Neural cell (in vitro differentiated cells): ENCODE data around the gene ACOX2. TPM values are rescaled to one million over a fixed set of nuclear protein-coding genes. Genes with fewer than 3 reads are reported as not detected.

ENCODE experiments used
- H2AFZ ChIP-seq: fragments of 200-600, 300-800 bp; sonication (generic), shearing (Covaris generic); 2 replicates; pipeline ENCODE4 v1.6.0; 2014; ENCODE audit warnings: low read depth, mild to moderate bottlenecking, antibody characterized with exemption, low read length, moderate library complexity
- H3F3A ChIP-seq: fragments of 200-600 bp; shearing (Covaris generic); 2 replicates; pipeline ENCODE4 v1.6.1; 2016; ENCODE audit warnings: mild to moderate bottlenecking, moderate library complexity, mixed read lengths, antibody characterized with exemption, low read length; ENCODE audit not compliant: insufficient read depth, poor library complexity, severe bottlenecking
- H3K27ac ChIP-seq: fragments of 200-600, 300-800 bp; sonication (generic), shearing (Covaris generic); 2 replicates; pipeline ENCODE4 v1.5.1; 2014; ENCODE audit warnings: mild to moderate bottlenecking, low read length, moderate library complexity
- H3K27me3 ChIP-seq: fragments of 300-800, 200-600 bp; sonication (generic), shearing (Covaris generic); 2 replicates; pipeline ENCODE4 v1.6.0; 2014; ENCODE audit warnings: mild to moderate bottlenecking, low read depth, low read length, moderate library complexity; ENCODE audit not compliant: insufficient read depth
- H3K36me3 ChIP-seq: fragments of 300-800, 200-600 bp; sonication (generic), shearing (Covaris generic); 2 replicates; pipeline ENCODE4 v1.5.1; 2014; ENCODE audit warnings: mild to moderate bottlenecking, antibody characterized with exemption, low read length, moderate library complexity; ENCODE audit not compliant: insufficient read depth
- H3K4me2 ChIP-seq: fragments of 300-800, 200-600 bp; sonication (generic), shearing (Covaris generic); 2 replicates; pipeline ENCODE4 v1.6.0; 2014; ENCODE audit warnings: mild to moderate bottlenecking, low read length
- H3K4me3 ChIP-seq: fragments of 300-800, 200-600 bp; sonication (generic), shearing (Covaris generic); 2 replicates; pipeline ENCODE4 v1.5.1; 2014; ENCODE audit warnings: mild to moderate bottlenecking, low read length, moderate library complexity
- H3K79me2 ChIP-seq: fragments of 200-600 bp; shearing (Covaris generic); replicated peaks from 2 replicates; pipeline ENCODE4 v1.6.0; 2014; ENCODE audit warnings: mild to moderate bottlenecking, low read length, moderate library complexity; ENCODE audit not compliant: insufficient read depth
- H3K9ac ChIP-seq: fragments of 300-800, 200-600 bp; sonication (generic), shearing (Covaris generic); 2 replicates; pipeline ENCODE4 v1.6.1; 2016; ENCODE audit warnings: mild to moderate bottlenecking, low read length, mixed read lengths
- H3K9me2 ChIP-seq: fragments of 200-600 bp; shearing (Covaris generic); 2 replicates; pipeline ENCODE4 v1.6.1; 2016; ENCODE audit warnings: mild to moderate bottlenecking, low read length, mixed read lengths; ENCODE audit not compliant: insufficient read depth
- H3K9me3 ChIP-seq: fragments of 200-600, 300-800 bp; sonication (generic), shearing (Covaris generic); 2 replicates; pipeline ENCODE4 v1.6.1; 2016; ENCODE audit warnings: mild to moderate bottlenecking, mixed run types, low read length, moderate library complexity, mixed read lengths
- H4K20me1 ChIP-seq: fragments of 200-600 bp; shearing (Covaris generic); 2 replicates; pipeline ENCODE4 v1.6.1; 2016; ENCODE audit warnings: mild to moderate bottlenecking, mixed run types; ENCODE audit not compliant: insufficient read depth
- CTCF ChIP-seq: fragments of 450-650 bp; IDR thresholded peaks from 2 replicates; pipeline ENCODE4 v1.5.1; 2014; ENCODE audit warnings: antibody characterized with exemption, mild to moderate bottlenecking, moderate library complexity; ENCODE audit not compliant: poor library complexity, severe bottlenecking
- EP300 ChIP-seq: fragments of 450-650 bp; conservative IDR thresholded peaks from 2 replicates; pipeline ENCODE4 v1.6.1; 2014; ENCODE audit warnings: antibody characterized with exemption, mild to moderate bottlenecking, moderate library complexity; ENCODE audit not compliant: poor library complexity, severe bottlenecking
- EZH2 ChIP-seq: fragments of 200-600, 300-800 bp; shearing (Covaris generic), sonication (generic); IDR thresholded peaks from 2 replicates; pipeline ENCODE4 v1.6.1; 2014; ENCODE audit warnings: antibody characterized with exemption, low read length, borderline replicate concordance, mild to moderate bottlenecking; ENCODE audit not compliant: insufficient read depth, poor library complexity, severe bottlenecking
- MXI1 ChIP-seq: fragments of 450-650 bp; conservative IDR thresholded peaks from 2 replicates; pipeline ENCODE4 v1.6.1; 2014; ENCODE audit warnings: antibody characterized with exemption, mild to moderate bottlenecking; ENCODE audit not compliant: poor library complexity, severe bottlenecking
- POLR2AphosphoS5 ChIP-seq: IDR thresholded peaks from 2 replicates; pipeline ENCODE4 v1.6.1; 2012
- RAD21 ChIP-seq: fragments of 450-650 bp; conservative IDR thresholded peaks from 2 replicates; pipeline ENCODE4 v1.6.1; 2014; ENCODE audit warnings: antibody characterized with exemption, mild to moderate bottlenecking, moderate library complexity
- REST ChIP-seq: IDR thresholded peaks from 2 replicates; pipeline ENCODE4 v1.6.1; 2012; ENCODE audit warnings: borderline replicate concordance
- SMC3 ChIP-seq: fragments of 450-650 bp; conservative IDR thresholded peaks from 2 replicates; pipeline ENCODE4 v1.6.1; 2014; ENCODE audit warnings: antibody characterized with exemption, mild to moderate bottlenecking, moderate library complexity; ENCODE audit not compliant: poor library complexity
- TAF1 ChIP-seq: IDR thresholded peaks from 2 replicates; pipeline ENCODE4 v1.6.1; 2012; ENCODE audit warnings: low read depth
- polyA plus RNA-seq: library from polyadenylated mRNA; depleted of rRNA; stranded (reverse); fragments of >200 nt; gene quantifications from 2 replicates; pipeline ENCODE4 v1.2.3, GENCODE V29; 2014

Gene ACOX2
- polyA plus RNA-seq, 1 donor from 2014 or later: not detected

GRCh38 chr3:58519668-58520402 is 17.2 kb downstream of the ACOX2 start:
- Histone ChIP-seq H3K36me3 (no peaks in the 10 kb centered on the region), H3F3A (no peaks in the 10 kb centered on the region), H4K20me1 (no peaks in the 10 kb centered on the region), H3K4me2 (no peak overlapping the region), H3K27me3 (no peaks in the 10 kb centered on the region), H3K79me2 (no peaks in the 10 kb centered on the region), H3K4me3 (no peak overlapping the region), H3K9me3 (no peaks in the 10 kb centered on the region), H3K9ac (no peak overlapping the region), H3K27ac (no peak overlapping the region), H2AFZ (no peak overlapping the region), H3K9me2 (no peaks in the 10 kb centered on the region)
- TF ChIP-seq EZH2: no peak
- TF ChIP-seq POLR2AphosphoS5: no peak
- no peak for TF ChIP-seq MXI1
- TF ChIP-seq TAF1: no peak
- no peak for TF ChIP-seq RAD21
- no peak for TF ChIP-seq CTCF
- no peak for TF ChIP-seq SMC3
- TF ChIP-seq EP300: no peak
- no peak for TF ChIP-seq REST

- TF ChIP-seq MXI1: no peak
- TF ChIP-seq CTCF: no peak
- TF ChIP-seq SMC3: no peak
- TF ChIP-seq EP300: no peak
- TF ChIP-seq EZH2: no peak
- TF ChIP-seq RAD21: no peak
- TF ChIP-seq TAF1: no peak
- TF ChIP-seq POLR2AphosphoS5: no peak
- no peak for TF ChIP-seq REST
- no peak overlapping the region for H3K27ac ChIP-seq
- H3K9ac ChIP-seq: no peak overlapping the region
- H2AFZ ChIP-seq: no peak overlapping the region
- no peak overlapping the region for H3K4me3 ChIP-seq
- H3K4me2 ChIP-seq: no peak overlapping the region
- H3F3A ChIP-seq: no peaks in the 10 kb centered on the region
- H3K9me2 ChIP-seq: no peaks in the 10 kb centered on the region
- no peaks in the 10 kb centered on the region for H3K9me3 ChIP-seq
- no peaks in the 10 kb centered on the region for H3K36me3 ChIP-seq
- H3K79me2 ChIP-seq: no peaks in the 10 kb centered on the region
- H3K27me3 ChIP-seq: no peaks in the 10 kb centered on the region
- H4K20me1 ChIP-seq: no peaks in the 10 kb centered on the region
Observed at GRCh38 chr3:58518291-58518789, 18.6 kb downstream of the ACOX2 start.
